DND-41 (cell line): ENCODE results near the gene ILRUN.
"Not testable (repeated sequence)": the region's sequence is repeated elsewhere in the genome, so short reads cannot be mapped to it uniquely, and the experiment has no call there.

ENCODE experiments used
- ATAC-seq: fragments of 200-7000 bp; cut with Tn5 transposase; 3 replicates; pipeline ENCODE4 v1.9.1; 2021; ENCODE audit warnings: low read depth; ENCODE audit not compliant: insufficient read depth
- DNase-seq: peaks from one replicate; pipeline ENCODE4 v3.0.0-alpha.2; 2020
- H2AFZ ChIP-seq: 2 replicates; pipeline ENCODE4 v1.6.0; 2012; ENCODE audit warnings: low read depth, low read length
- H3K27ac ChIP-seq: 2 replicates; pipeline ENCODE4 v1.5.1; 2012; ENCODE audit warnings: low read length, inconsistent platforms
- H3K27me3 ChIP-seq: fragments of 200-600 bp; sonication (generic); 2 replicates; pipeline ENCODE4 v1.6.0; 2012; ENCODE audit warnings: low read length, mild to moderate bottlenecking, inconsistent platforms; ENCODE audit not compliant: insufficient read depth, poor library complexity
- H3K36me3 ChIP-seq: 2 replicates; pipeline ENCODE4 v1.5.1; 2012; ENCODE audit warnings: low read length, inconsistent platforms; ENCODE audit not compliant: insufficient read depth
- H3K4me1 ChIP-seq: 2 replicates; pipeline ENCODE4 v1.5.1; 2012; ENCODE audit warnings: mild to moderate bottlenecking, low read length; ENCODE audit not compliant: insufficient read depth
- H3K4me2 ChIP-seq: 2 replicates; pipeline ENCODE4 v1.6.0; 2012; ENCODE audit warnings: mild to moderate bottlenecking, moderate library complexity, low read length, inconsistent platforms; ENCODE audit not compliant: insufficient read depth
- H3K4me3 ChIP-seq, 2 experiments: fragments of 200-600 bp in 1 of 2; shearing (Covaris generic) in 1 of 2; 2 replicates each; pipeline ENCODE4 v1.5.1; 2012 to 2016; ENCODE audit warnings: inconsistent platforms in 2 of 2, low read length in 2 of 2, mild to moderate bottlenecking in 2 of 2, low read depth in 1 of 2, moderate library complexity in 1 of 2
- H3K79me2 ChIP-seq: 2 replicates; pipeline ENCODE4 v1.6.0; 2012; ENCODE audit warnings: low read length, inconsistent platforms; ENCODE audit not compliant: insufficient read depth
- H3K9ac ChIP-seq: 2 replicates; pipeline ENCODE4 v1.6.0; 2012; ENCODE audit warnings: low read depth, mild to moderate bottlenecking, inconsistent platforms, low read length, moderate library complexity
- H3K9me3 ChIP-seq: 2 replicates; pipeline ENCODE4 v1.5.1; 2012; ENCODE audit warnings: low read length, moderate library complexity, mild to moderate bottlenecking, inconsistent platforms; ENCODE audit not compliant: insufficient read depth, severe bottlenecking
- H4K20me1 ChIP-seq: 2 replicates; pipeline ENCODE4 v1.6.0; 2012; ENCODE audit warnings: low read length; ENCODE audit not compliant: insufficient read depth
- CTCF ChIP-seq: IDR thresholded peaks from 2 replicates; pipeline ENCODE4 v1.5.1; 2012; ENCODE audit warnings: borderline replicate concordance, low read length, moderate library complexity, mild to moderate bottlenecking; ENCODE audit not compliant: poor library complexity, severe bottlenecking; ENCODE audit errors: extremely low read depth
- EZH2 ChIP-seq: IDR thresholded peaks from 3 replicates; pipeline ENCODE4 v1.6.1; 2012; ENCODE audit warnings: borderline replicate concordance, low read depth, mild to moderate bottlenecking, moderate library complexity, low read length, inconsistent platforms; ENCODE audit not compliant: severe bottlenecking

The ILRUN gene

DNA sequence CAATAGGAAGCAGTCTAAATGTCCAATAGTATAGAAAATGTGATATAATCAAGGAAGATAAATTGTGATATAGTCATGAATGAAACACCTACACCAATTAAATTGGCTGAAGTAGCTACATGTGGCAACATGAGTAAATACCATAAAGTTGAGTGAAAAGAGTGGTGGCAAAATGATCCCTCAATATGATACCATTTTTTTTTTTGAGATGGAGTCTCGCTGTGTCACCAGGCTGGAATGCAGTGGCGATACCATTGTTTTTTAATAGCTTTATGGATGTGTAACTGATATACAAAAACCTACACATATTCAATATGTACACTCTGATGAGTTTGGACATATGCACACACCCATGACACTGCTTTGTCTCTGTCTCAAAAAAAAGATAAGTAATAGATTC lies 20.9 kb upstream of the ILRUN start:
- Histone ChIP-seq H4K20me1 (no peaks in the 10 kb centered on the region), H3K36me3 (no peaks in the 10 kb centered on the region), H3K9me3 (no peaks in the 10 kb centered on the region), H2AFZ (no peak overlapping the region), H3K27me3 (no peaks in the 10 kb centered on the region), H3K4me1 (no peaks in the 10 kb centered on the region), H3K79me2 (no peaks in the 10 kb centered on the region), H3K27ac (no peak overlapping the region), H3K9ac (no peak overlapping the region), H3K4me2 (no peak overlapping the region), H3K4me3 (no peak overlapping the region)
- ATAC-seq = no peak
- TF ChIP-seq CTCF (no peak), EZH2 (no peak)
- no peak for DNase-seq

GRCh38 chr6:34714663-34715062 lies 18.1 kb upstream of the ILRUN start:
- Histone ChIP-seq H3K27me3 (no peaks in the 10 kb centered on the region), H3K4me2 (no peak overlapping the region), H4K20me1 (no peaks in the 10 kb centered on the region), H3K36me3 (no peaks in the 10 kb centered on the region), H3K4me1 (no peaks in the 10 kb centered on the region), H3K9ac (no peak overlapping the region), H2AFZ (no peak overlapping the region), H3K27ac (no peak overlapping the region), H3K4me3 (no peak overlapping the region), H3K9me3 (no peaks in the 10 kb centered on the region), H3K79me2 (no peaks in the 10 kb centered on the region)
- ATAC-seq (no peak), DNase-seq (no peak)
- TF ChIP-seq CTCF (no peak), EZH2 (no peak)

DNA sequence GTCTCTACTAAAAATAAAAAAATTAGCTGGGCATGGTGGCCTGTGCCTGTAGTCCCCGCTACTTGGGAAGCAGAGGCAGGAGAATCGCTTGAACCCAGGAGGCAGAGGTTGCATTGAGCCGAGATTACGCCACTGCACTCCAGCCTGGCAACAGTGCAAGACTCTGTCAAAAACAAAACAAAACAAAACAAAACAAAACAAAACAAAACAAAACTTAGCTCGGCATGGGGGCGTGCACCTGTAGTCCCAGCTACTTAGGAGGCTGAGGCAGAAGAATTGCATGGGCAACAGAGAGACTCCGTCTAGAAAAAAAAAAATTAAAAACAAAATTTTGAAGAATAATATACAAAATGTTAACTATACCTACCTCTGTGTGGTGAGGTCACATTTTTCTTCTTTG lies 16.3 kb upstream of the ILRUN start:
- H3K36me3 ChIP-seq, H3K4me1 ChIP-seq, H4K20me1 ChIP-seq, H3K4me2 ChIP-seq, H3K9ac ChIP-seq, H2AFZ ChIP-seq, H3K9me3 ChIP-seq, H3K4me3 ChIP-seq, DNase-seq, H3K79me2 ChIP-seq, H3K27me3 ChIP-seq, ATAC-seq, H3K27ac ChIP-seq: not testable (repeated sequence)

DNA sequence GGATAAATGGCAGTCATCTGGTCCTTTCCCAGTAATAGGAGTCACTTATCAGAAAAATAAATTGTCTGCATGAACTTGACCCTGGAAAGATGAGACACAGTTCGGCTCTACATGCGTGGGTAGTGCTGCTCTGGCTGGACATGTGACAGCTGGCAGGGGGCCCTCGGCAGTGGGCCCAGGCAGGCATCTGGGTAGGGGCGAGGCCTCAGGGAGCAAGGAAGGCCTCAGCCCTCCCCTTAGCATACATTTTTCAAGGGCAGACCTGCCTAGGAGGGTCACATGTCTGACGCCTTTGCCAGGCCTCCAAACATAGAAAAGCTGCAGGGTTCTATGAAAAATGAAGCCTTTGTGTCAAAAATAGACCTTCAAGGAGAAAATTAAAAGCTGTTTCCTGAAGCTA lies 12.8 kb upstream of the ILRUN start:
- no peaks in the 10 kb centered on the region for H3K79me2 ChIP-seq
- no peaks in the 10 kb centered on the region for H3K27me3 ChIP-seq
- no peak for ATAC-seq
- no peaks in the 10 kb centered on the region for H3K4me1 ChIP-seq
- no peaks in the 10 kb centered on the region for H3K9me3 ChIP-seq
- H2AFZ ChIP-seq = peak overlapping the region; percentile 26; the same call in 1 of the 2 replicates
- H3K36me3 ChIP-seq = no peaks in the 10 kb centered on the region
- H4K20me1 ChIP-seq = no peaks in the 10 kb centered on the region
- no peak overlapping the region for H3K27ac ChIP-seq
- DNase-seq = no peak
- H3K4me3 ChIP-seq = no peak overlapping the region
- no peak overlapping the region for H3K9ac ChIP-seq
- TF ChIP-seq CTCF (no peak), EZH2 (no peak)
- no peak overlapping the region for H3K4me2 ChIP-seq
